ENCODE measurements around the gene MYH15. TPM values are rescaled to one million over a fixed set of nuclear protein-coding genes. Genes with fewer than 3 reads are reported as not detected.

MYH15 gene
- total RNA-seq, 1 donor from 2014 or later: not detected

DNA sequence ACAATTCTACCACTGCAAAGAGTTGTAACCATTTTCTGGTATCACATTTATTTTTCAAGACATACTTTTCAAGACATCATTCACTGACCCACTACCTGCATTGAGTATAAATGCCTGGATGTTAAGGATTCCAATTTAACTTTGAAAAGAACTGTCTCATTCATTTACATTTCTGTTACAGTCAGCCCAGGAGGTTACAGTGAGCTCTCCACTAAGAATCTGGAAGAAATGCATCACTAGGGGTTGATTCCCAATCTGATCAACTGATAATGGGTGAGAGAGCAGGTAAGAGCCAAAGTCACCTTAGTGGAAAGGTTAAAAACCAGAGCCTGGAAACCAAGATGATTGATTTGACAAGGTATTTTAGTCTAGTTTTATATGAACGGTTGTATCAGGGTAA lies 133.0 kb downstream of the MYH15 start:
- H3K9me3 ChIP-seq: no peaks in the 10 kb centered on the region
- no peaks in the 10 kb centered on the region for H3K36me3 ChIP-seq
- H3K4me1 ChIP-seq: no peaks in the 10 kb centered on the region
- no peaks in the 10 kb centered on the region for H3K27me3 ChIP-seq
- no peak for DNase-seq (ENCODE audit: extremely low spot score in 2 of 2)
- intact Hi-C loops (cut with DNase I): no loop called here
- no peak overlapping the region for H3K27ac ChIP-seq
- no peak for TF ChIP-seq POLR2AphosphoS5 (IDR thresholded peaks at IDR 0.05; ENCODE audit: insufficient read depth in 1 of 2, low read depth in 1 of 2)
- H3K4me3 ChIP-seq: no peak overlapping the region

GRCh38 chr3:108376026-108376425 lies 134.4 kb downstream of the MYH15 start:
- no peak overlapping the region for H3K27ac ChIP-seq
- no peaks in the 10 kb centered on the region for H3K36me3 ChIP-seq
- no peak for DNase-seq (ENCODE audit: extremely low spot score in 2 of 2)
- no peaks in the 10 kb centered on the region for H3K4me1 ChIP-seq
- TF ChIP-seq POLR2AphosphoS5 (IDR thresholded peaks at IDR 0.05; ENCODE audit: insufficient read depth in 1 of 2, low read depth in 1 of 2): no peak
- no peak overlapping the region for H3K4me3 ChIP-seq
- no peaks in the 10 kb centered on the region for H3K9me3 ChIP-seq
- H3K27me3 ChIP-seq: no peaks in the 10 kb centered on the region
- intact Hi-C loops (cut with DNase I): no loop called here

GRCh38 chr3:108359011-108359410 lies 151.4 kb downstream of the MYH15 start:
- Histone ChIP-seq H3K36me3 (no peaks in the 10 kb centered on the region), H3K4me3 (no peak overlapping the region), H3K9me3 (no peaks in the 10 kb centered on the region), H3K4me1 (no peaks in the 10 kb centered on the region), H3K27ac (no peak overlapping the region), H3K27me3 (no peaks in the 10 kb centered on the region)
- intact Hi-C loops (cut with DNase I): no loop called here
- DNase-seq (ENCODE audit: extremely low spot score in 2 of 2): no peak
- TF ChIP-seq, protein P1, sequence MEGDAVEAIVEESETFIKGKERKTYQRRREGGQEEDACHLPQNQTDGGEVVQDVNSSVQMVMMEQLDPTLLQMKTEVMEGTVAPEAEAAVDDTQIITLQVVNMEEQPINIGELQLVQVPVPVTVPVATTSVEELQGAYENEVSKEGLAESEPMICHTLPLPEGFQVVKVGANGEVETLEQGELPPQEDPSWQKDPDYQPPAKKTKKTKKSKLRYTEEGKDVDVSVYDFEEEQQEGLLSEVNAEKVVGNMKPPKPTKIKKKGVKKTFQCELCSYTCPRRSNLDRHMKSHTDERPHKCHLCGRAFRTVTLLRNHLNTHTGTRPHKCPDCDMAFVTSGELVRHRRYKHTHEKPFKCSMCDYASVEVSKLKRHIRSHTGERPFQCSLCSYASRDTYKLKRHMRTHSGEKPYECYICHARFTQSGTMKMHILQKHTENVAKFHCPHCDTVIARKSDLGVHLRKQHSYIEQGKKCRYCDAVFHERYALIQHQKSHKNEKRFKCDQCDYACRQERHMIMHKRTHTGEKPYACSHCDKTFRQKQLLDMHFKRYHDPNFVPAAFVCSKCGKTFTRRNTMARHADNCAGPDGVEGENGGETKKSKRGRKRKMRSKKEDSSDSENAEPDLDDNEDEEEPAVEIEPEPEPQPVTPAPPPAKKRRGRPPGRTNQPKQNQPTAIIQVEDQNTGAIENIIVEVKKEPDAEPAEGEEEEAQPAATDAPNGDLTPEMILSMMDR (IDR thresholded peaks at IDR 0.05): no peak
- TF ChIP-seq POLR2A (IDR thresholded peaks at IDR 0.05) (no peak), POLR2AphosphoS5 (IDR thresholded peaks at IDR 0.05; ENCODE audit: insufficient read depth in 1 of 2, low read depth in 1 of 2) (no peak)

DNA sequence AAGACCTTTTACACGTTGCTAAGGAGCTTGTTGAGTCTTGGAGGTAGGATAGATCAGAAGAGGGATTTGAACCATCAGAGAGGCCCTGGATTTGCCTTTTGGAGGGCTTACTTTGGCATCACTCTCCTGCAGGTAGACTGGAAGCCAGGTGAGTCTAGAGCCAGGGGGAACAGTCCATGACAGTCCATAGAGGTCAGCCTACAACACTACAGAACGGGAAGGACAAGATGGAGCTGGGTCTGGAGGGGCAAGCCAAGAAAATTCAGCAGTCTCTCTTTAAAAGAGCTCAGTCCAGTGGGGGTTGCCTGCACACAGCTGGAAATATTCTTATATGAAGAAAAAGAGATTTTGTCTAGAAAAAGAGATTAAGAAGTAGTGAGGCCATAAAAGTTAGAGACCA lies 153.4 kb downstream of the MYH15 start:
- Histone ChIP-seq H3K27me3 (no peaks in the 10 kb centered on the region), H3K4me1 (no peaks in the 10 kb centered on the region), H3K9me3 (no peaks in the 10 kb centered on the region), H3K27ac (no peak overlapping the region), H3K36me3 (no peaks in the 10 kb centered on the region), H3K4me3 (no peak overlapping the region)
- intact Hi-C loops (cut with DNase I): no loop called here
- TF ChIP-seq POLR2A (IDR thresholded peaks at IDR 0.05) (no peak), POLR2AphosphoS5 (IDR thresholded peaks at IDR 0.05; ENCODE audit: insufficient read depth in 1 of 2, low read depth in 1 of 2) (no peak)
- TF ChIP-seq, protein P1 (IDR thresholded peaks at IDR 0.05): no peak
- DNase-seq (ENCODE audit: extremely low spot score in 2 of 2): no peak

DNA sequence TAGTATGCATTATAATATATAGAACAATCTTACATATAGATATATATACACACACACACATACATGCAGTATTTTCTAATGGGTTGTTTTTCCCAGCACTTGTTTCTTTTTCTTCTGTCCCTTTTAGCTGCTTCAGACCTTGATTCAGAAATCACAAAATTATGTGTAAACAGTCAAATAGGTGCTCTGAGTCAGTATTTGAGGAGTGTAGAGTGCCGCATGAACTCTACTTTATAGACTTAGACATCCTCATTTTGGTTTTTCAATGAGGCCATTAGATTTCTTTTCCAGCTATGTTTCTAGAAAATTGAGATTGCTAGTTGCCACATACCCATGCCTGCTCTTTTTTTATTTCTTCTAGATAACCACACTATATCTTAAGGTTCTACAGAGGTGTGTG lies 155.8 kb downstream of the MYH15 start:
- H3K4me1 ChIP-seq: no peaks in the 10 kb centered on the region
- H3K27me3 ChIP-seq: no peaks in the 10 kb centered on the region
- no peak overlapping the region for H3K27ac ChIP-seq
- H3K4me3 ChIP-seq: no peak overlapping the region
- H3K36me3 ChIP-seq: no peaks in the 10 kb centered on the region
- intact Hi-C loops (cut with DNase I): no loop called here
- no peak for DNase-seq (ENCODE audit: extremely low spot score in 2 of 2)
- H3K9me3 ChIP-seq: no peaks in the 10 kb centered on the region
- TF ChIP-seq, protein P1 (IDR thresholded peaks at IDR 0.05): no peak
- no peak for TF ChIP-seq POLR2AphosphoS5 (IDR thresholded peaks at IDR 0.05; ENCODE audit: insufficient read depth in 1 of 2, low read depth in 1 of 2)
- TF ChIP-seq POLR2A (IDR thresholded peaks at IDR 0.05): no peak

- no peaks in the 10 kb centered on the region for H3K4me1 ChIP-seq
- H3K4me3 ChIP-seq: no peak overlapping the region
- H3K36me3 ChIP-seq: no peaks in the 10 kb centered on the region
- intact Hi-C loops (cut with DNase I): no loop called here
- no peak overlapping the region for H3K27ac ChIP-seq
- DNase-seq (ENCODE audit: extremely low spot score in 2 of 2): no peak
- no peaks in the 10 kb centered on the region for H3K9me3 ChIP-seq
- TF ChIP-seq POLR2AphosphoS5 (IDR thresholded peaks at IDR 0.05; ENCODE audit: insufficient read depth in 1 of 2, low read depth in 1 of 2) (no peak), POLR2A (IDR thresholded peaks at IDR 0.05) (no peak)
- TF ChIP-seq, protein P1 (IDR thresholded peaks at IDR 0.05): no peak
- no peaks in the 10 kb centered on the region for H3K27me3 ChIP-seq
Observed at GRCh38 chr3:108352176-108352575, 158.2 kb downstream of the MYH15 start.

Data from vagina (tissue), 2 donors.